ENCODE data around the gene MEIS2. TPM values are rescaled to one million over a fixed set of nuclear protein-coding genes. Genes with fewer than 3 reads are reported as not detected.

MEIS2 gene
- total and polyA plus RNA-seq, 2 of the 13 experiments (the other 11 are each of a cell fraction or from before 2014, with no cell fraction given): 10.7 to 12.4 TPM

DNA sequence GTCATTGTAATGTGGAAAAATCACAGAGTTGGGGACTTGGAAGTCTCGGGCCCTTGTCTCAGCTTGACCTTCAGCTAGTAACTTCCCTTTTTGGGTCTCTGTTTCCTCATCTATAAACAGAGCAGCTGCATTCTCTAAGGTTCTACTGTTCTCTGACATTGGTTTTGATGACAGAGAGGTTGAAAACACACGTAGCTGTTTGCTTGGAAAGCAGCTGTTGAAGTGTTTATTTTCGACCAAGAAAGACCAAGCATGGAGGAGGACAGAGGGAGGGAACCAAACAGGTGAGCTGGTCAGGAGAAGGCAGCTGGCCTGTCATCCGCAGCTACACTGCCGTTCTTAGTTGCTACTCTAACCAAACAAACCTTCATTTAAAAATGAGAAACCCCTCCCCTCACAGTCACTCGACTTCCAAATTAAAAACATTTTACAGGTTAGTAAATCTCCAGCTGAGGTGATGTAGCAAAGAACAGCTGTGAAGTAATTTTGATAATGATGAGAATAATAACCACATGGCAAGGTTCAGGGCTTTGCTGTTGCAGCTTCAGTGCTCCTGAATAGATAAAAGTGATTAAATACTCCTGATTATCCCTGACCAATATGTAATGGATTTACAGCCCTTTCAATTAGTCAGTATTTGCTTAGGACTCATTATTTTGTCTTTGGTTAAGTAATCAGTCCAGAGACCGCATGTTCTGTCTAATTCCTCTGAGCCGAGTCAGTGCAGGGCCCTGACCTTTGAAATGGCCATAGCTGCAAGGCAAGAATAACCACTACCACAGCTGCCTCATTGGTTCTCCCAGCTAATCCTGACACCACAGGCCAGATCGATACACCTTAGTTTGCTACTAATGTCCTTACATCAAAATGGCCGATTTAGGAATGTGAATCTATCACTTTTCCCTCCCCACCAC is 65.3 kb downstream of the MEIS2 start (continued):
- no peak for TF ChIP-seq CHCHD3 (CRISPR knock-in tag; IDR thresholded peaks at IDR 0.05)
- TF ChIP-seq ZNF567 (CRISPR knock-in tag; IDR thresholded peaks at IDR 0.05; ENCODE audit: borderline replicate concordance): no peak
- TF ChIP-seq ATM (IDR thresholded peaks at IDR 0.05; ENCODE audit: borderline replicate concordance): no peak
- no peak for TF ChIP-seq ZNF724P (CRISPR knock-in tag; IDR thresholded peaks at IDR 0.05; ENCODE audit: borderline replicate concordance)
- TF ChIP-seq, protein P1, sequence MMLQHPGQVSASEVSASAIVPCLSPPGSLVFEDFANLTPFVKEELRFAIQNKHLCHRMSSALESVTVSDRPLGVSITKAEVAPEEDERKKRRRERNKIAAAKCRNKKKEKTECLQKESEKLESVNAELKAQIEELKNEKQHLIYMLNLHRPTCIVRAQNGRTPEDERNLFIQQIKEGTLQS (CRISPR knock-in tag; IDR thresholded peaks at IDR 0.05): no peak
- no peak for TF ChIP-seq ZNF20 (CRISPR knock-in tag; IDR thresholded peaks at IDR 0.05)
- TF ChIP-seq, protein P2, sequence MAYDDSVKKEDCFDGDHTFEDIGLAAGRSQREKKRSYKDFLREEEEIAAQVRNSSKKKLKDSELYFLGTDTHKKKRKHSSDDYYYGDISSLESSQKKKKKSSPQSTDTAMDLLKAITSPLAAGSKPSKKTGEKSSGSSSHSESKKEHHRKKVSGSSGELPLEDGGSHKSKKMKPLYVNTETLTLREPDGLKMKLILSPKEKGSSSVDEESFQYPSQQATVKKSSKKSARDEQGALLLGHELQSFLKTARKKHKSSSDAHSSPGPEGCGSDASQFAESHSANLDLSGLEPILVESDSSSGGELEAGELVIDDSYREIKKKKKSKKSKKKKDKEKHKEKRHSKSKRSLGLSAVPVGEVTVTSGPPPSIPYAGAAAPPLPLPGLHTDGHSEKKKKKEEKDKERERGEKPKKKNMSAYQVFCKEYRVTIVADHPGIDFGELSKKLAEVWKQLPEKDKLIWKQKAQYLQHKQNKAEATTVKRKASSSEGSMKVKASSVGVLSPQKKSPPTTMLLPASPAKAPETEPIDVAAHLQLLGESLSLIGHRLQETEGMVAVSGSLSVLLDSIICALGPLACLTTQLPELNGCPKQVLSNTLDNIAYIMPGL (CRISPR knock-in tag; IDR thresholded peaks at IDR 0.05; ENCODE audit: borderline replicate concordance in 1 of 2, low read depth in 1 of 2): no peak
- TF ChIP-seq ZNF431 (CRISPR knock-in tag; IDR thresholded peaks at IDR 0.05; ENCODE audit: borderline replicate concordance, low read depth): no peak
- TF ChIP-seq, protein P3, sequence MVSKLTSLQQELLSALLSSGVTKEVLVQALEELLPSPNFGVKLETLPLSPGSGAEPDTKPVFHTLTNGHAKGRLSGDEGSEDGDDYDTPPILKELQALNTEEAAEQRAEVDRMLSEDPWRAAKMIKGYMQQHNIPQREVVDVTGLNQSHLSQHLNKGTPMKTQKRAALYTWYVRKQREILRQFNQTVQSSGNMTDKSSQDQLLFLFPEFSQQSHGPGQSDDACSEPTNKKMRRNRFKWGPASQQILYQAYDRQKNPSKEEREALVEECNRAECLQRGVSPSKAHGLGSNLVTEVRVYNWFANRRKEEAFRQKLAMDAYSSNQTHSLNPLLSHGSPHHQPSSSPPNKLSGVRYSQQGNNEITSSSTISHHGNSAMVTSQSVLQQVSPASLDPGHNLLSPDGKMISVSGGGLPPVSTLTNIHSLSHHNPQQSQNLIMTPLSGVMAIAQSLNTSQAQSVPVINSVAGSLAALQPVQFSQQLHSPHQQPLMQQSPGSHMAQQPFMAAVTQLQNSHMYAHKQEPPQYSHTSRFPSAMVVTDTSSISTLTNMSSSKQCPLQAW (CRISPR knock-in tag; IDR thresholded peaks at IDR 0.05): no peak
- no peak for TF ChIP-seq ZNF816 (CRISPR knock-in tag; IDR thresholded peaks at IDR 0.05; ENCODE audit: borderline replicate concordance)
- TF ChIP-seq ZNF558 (CRISPR knock-in tag; IDR thresholded peaks at IDR 0.05; ENCODE audit: borderline replicate concordance): no peak
- TF ChIP-seq ZC3H13 (CRISPR knock-in tag; IDR thresholded peaks at IDR 0.05): no peak
- TF ChIP-seq DNMT3B (CRISPR knock-in tag; conservative IDR thresholded peaks at IDR 0.05): no peak
- TF ChIP-seq, protein P4, sequence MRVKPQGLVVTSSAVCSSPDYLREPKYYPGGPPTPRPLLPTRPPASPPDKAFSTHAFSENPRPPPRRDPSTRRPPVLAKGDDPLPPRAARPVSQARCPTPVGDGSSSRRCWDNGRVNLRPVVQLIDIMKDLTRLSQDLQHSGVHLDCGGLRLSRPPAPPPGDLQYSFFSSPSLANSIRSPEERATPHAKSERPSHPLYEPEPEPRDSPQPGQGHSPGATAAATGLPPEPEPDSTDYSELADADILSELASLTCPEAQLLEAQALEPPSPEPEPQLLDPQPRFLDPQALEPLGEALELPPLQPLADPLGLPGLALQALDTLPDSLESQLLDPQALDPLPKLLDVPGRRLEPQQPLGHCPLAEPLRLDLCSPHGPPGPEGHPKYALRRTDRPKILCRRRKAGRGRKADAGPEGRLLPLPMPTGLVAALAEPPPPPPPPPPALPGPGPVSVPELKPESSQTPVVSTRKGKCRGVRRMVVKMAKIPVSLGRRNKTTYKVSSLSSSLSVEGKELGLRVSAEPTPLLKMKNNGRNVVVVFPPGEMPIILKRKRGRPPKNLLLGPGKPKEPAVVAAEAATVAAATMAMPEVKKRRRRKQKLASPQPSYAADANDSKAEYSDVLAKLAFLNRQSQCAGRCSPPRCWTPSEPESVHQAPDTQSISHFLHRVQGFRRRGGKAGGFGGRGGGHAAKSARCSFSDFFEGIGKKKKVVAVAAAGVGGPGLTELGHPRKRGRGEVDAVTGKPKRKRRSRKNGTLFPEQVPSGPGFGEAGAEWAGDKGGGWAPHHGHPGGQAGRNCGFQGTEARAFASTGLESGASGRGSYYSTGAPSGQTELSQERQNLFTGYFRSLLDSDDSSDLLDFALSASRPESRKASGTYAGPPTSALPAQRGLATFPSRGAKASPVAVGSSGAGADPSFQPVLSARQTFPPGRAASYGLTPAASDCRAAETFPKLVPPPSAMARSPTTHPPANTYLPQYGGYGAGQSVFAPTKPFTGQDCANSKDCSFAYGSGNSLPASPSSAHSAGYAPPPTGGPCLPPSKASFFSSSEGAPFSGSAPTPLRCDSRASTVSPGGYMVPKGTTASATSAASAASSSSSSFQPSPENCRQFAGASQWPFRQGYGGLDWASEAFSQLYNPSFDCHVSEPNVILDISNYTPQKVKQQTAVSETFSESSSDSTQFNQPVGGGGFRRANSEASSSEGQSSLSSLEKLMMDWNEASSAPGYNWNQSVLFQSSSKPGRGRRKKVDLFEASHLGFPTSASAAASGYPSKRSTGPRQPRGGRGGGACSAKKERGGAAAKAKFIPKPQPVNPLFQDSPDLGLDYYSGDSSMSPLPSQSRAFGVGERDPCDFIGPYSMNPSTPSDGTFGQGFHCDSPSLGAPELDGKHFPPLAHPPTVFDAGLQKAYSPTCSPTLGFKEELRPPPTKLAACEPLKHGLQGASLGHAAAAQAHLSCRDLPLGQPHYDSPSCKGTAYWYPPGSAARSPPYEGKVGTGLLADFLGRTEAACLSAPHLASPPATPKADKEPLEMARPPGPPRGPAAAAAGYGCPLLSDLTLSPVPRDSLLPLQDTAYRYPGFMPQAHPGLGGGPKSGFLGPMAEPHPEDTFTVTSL (CRISPR knock-in tag; IDR thresholded peaks at IDR 0.05; ENCODE audit: borderline replicate concordance): no peak

Data from HepG2 (cell line).